Activated T-helper 2 cell treated with anti-CD3 and anti-CD28 coated beads, Interferon-gamma antibody, Interleukin-2, Interleukin-4, amounts not matched to agents 10 μg/mL and 5 μg/mL and 100 μg/mL, durations not matched to agents 14 hours and 24 hours and 36 hours (primary cell): Measurements from ENCODE around the gene ARID5B. TPM values are rescaled to one million over a fixed set of nuclear protein-coding genes. Genes with fewer than 3 reads are reported as not detected.

Source experiments
- DNase-seq: peaks from one replicate; pipeline ENCODE4 v3.0.0; 2021; ENCODE audit warnings: low spot score
- H3K27ac Mint-ChIP-seq: one replicate; pipeline ENCODE4 v1.8.0; 2021; ENCODE audit warnings: mixed read lengths
- H3K27me3 Mint-ChIP-seq: one replicate; pipeline ENCODE4 v1.8.0; 2021; ENCODE audit warnings: low read depth, mixed read lengths
- H3K36me3 Mint-ChIP-seq: one replicate; pipeline ENCODE4 v1.8.0; 2021; ENCODE audit warnings: low read depth, mixed read lengths
- H3K4me1 Mint-ChIP-seq: one replicate; pipeline ENCODE4 v1.8.0; 2021; ENCODE audit warnings: low read depth, mixed read lengths
- H3K4me3 Mint-ChIP-seq: one replicate; pipeline ENCODE4 v1.8.0; 2021; ENCODE audit warnings: low read depth, mild to moderate bottlenecking, moderate library complexity, mixed read lengths
- H3K9me3 Mint-ChIP-seq: one replicate; pipeline ENCODE4 v1.8.0; 2021; ENCODE audit warnings: mixed read lengths
- intact Hi-C: fragments of 100-400 bp; cut with micrococcal nuclease; formaldehyde crosslinking; loops from one replicate; pipeline ENCODE4 v1.15.1; 2023
- total RNA-seq: library from RNA; stranded (reverse); gene quantifications from 2 replicates; pipeline ENCODE4 v1.2.3, GENCODE V29; 2022

The ARID5B gene
- total RNA-seq, 1 donor from 2014 or later: 35.7 TPM

DNA sequence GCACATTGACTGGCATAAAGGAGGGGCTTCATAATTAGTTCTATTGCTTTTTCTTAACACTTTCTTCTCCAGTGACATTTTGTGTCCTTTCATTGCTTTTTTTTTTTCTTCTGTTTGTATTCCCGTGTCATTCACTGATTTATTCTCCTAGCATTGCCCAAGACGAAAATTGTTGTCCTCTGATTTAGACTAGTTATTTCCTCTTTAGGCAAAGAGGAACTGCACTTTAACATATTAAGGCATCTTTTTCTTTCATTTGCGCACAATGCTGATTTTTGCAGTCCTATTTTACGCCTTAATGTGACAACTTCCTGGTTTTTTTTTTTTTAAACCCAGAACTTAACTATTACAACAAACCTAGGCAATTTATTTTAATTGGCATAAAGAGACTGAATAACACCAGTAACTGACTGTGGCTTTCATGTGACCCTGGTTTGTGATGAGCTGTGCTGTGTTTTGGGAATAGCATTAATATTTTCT is 39.7 kb downstream of the ARID5B start:
- no peak overlapping the region for H3K4me3 Mint-ChIP-seq
- H3K27ac Mint-ChIP-seq: peak overlapping the region; percentile 47
- peaks cover 38% of the 10 kb centered on the region for H3K36me3 Mint-ChIP-seq
- H3K9me3 Mint-ChIP-seq: no peaks in the 10 kb centered on the region
- H3K27me3 Mint-ChIP-seq: no peaks in the 10 kb centered on the region
- peaks cover 69% of the 10 kb centered on the region for H3K4me1 Mint-ChIP-seq
- DNase-seq: no peak
- intact Hi-C loops: loop anchor here (5.0 kb wide), 2 partner anchors 441 to 871 kb away; no protein-coding TSS in a partner anchor

DNA sequence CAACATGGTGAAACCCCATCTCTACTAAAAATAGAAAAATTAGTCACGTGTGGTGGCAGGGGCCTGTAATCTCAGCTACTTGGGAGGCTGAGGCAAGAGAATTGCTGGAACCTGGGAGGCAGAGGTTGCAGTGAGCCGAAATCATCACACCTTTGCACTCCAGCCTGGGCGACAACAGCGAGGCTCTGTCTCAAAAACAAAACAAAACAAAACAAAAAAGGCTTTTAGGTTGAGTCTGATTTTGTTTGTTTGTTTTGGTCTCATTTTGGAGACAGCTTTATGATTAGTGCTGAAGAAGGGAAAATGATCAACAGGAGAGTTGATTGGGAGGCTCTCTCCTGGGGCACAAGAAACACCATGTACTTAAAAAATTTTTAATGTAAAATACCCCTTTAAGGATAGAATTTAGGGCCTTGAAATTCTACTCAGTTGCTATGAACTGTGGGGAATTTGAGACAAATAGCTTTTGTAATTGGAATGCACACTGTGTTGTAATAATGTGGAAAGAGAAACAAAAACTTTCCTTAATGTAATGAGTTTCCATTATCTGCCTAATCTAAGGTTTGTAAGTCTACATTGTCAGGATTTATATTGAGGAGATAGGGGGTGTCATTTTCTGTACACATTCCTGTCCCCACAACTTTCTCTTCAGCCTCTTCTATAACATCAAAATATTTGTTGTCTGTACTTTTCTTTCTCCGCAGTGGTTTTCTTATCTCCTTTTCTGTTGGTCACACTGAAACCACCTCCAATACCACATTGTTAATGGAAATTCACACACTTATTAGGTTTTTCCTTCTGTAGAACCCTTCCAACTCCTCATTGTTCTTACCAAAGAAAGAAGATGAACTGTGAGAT is 41.3 kb downstream of the ARID5B start:
- intact Hi-C loops: loop anchor here (1.0 to 5.0 kb wide), 14 partner anchors 22 to 913 kb away; no protein-coding TSS in a partner anchor
- no peaks in the 10 kb centered on the region for H3K27me3 Mint-ChIP-seq
- H3K27ac Mint-ChIP-seq: peak overlapping the region; percentile 93
- DNase-seq: no peak
- peak overlapping the region; percentile 47 for H3K4me3 Mint-ChIP-seq
- H3K9me3 Mint-ChIP-seq: no peaks in the 10 kb centered on the region
- H3K36me3 Mint-ChIP-seq: peaks cover 53% of the 10 kb centered on the region
- H3K4me1 Mint-ChIP-seq: peaks cover 57% of the 10 kb centered on the region

DNA sequence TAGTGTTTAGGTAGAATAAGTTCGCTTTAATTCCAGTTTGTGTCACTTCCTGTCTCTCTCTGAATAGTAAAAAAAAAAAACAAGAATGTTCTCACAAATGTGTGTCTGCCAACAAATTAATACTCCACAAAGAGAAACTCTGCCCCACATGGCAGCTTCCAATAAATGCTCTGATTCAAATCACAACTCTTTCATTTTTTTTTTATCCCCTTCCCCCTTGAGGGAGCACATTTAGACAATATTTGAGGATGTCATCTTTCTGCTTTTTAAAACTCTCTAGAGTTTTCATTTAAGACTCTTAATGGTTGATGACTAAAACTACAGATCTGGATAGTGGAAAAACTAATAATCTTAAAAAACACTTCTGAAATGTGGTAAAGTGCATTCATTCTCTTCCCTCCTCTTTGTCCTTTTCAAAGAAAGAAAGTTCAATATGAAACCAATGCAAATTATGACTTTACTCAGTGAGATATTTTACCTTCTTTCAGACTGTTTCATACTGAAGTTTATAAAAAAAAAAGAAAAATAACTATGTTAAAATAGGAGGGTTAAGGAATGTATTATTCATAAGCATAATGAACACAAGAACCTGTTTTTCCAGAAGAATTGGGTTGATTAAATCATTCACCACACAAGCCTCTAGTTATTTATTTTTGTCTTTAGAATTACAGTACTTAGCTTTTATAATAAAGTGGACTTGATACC is 42.3 kb downstream of the ARID5B start:
- intact Hi-C loops: loop anchor here (1.0 to 5.0 kb wide), 14 partner anchors 21 to 912 kb away; no protein-coding TSS in a partner anchor
- Mint-ChIP-seq H3K4me1 (peaks cover 47% of the 10 kb centered on the region), H3K4me3 (peak overlapping the region; percentile 47), H3K27me3 (no peaks in the 10 kb centered on the region), H3K27ac (peak overlapping the region; percentile 93), H3K9me3 (no peaks in the 10 kb centered on the region), H3K36me3 (peaks cover 63% of the 10 kb centered on the region)
- DNase-seq: no peak

DNA sequence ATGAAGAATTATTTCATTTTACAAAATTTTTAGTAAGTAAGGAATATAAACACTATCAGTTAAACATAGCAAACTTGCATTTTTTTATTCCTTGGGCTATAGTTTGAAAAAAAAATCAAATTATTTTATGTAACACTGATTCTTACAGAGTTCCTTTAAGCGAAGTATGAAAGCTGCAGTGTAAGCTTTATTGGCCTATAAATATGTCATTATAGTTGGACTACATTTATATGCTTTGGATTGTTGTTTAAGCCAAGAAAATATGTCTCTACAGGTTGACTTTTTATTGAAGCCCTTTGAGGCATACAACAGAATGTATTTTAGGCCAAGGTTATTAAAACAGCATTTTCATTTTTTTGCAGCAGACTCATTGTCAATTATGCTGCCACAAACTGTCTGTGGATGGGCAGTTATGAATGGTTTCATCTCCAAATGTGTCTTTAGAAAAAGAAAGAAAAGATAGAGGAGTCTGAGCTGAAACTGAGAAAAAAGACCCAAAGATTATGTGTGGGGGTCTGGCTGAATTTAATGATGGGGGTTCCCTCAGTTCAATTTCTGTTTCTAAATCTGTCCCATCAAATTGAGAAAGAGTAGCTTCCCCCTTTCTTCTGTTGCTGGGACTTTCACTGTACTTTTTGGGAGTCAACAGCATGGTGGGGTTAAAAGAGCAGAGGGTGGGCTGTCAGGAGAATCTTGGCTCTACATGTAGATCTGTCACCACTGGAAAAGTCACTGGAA is 43.1 kb downstream of the ARID5B start:
- Mint-ChIP-seq H3K36me3 (peaks cover 64% of the 10 kb centered on the region), H3K27ac (peak overlapping the region; percentile 82), H3K27me3 (no peaks in the 10 kb centered on the region), H3K4me3 (no peak overlapping the region), H3K9me3 (no peaks in the 10 kb centered on the region), H3K4me1 (peaks cover 39% of the 10 kb centered on the region)
- intact Hi-C loops: loop anchor here (5.0 kb wide), 2 partner anchors 438 to 868 kb away; no protein-coding TSS in a partner anchor
- DNase-seq: no peak

DNA sequence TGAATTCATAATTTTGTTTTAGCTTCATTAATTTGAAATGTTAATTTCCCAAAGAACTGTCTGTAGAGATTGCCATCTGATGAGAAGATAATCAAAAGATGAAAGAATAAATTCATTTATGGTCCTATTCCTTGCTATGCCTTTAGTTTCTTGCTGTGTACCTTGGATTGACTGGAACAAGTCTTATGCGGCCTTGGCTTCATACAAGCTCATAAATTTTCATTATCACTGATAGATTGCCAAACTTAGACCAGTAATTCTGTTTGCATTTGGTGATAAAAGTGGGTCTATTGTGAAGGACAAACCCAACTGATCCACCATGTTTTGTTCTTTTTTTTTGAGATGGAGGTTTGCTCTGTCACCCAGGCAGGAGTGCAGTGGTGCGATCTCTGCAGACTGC is 48.2 kb downstream of the ARID5B start:
- DNase-seq: no peak
- H3K36me3 Mint-ChIP-seq: peaks cover 71% of the 10 kb centered on the region
- no peak overlapping the region for H3K4me3 Mint-ChIP-seq
- peaks cover 21% of the 10 kb centered on the region for H3K4me1 Mint-ChIP-seq
- no peaks in the 10 kb centered on the region for H3K9me3 Mint-ChIP-seq
- no peak overlapping the region for H3K27ac Mint-ChIP-seq
- intact Hi-C loops: no loop called here
- no peaks in the 10 kb centered on the region for H3K27me3 Mint-ChIP-seq

DNA sequence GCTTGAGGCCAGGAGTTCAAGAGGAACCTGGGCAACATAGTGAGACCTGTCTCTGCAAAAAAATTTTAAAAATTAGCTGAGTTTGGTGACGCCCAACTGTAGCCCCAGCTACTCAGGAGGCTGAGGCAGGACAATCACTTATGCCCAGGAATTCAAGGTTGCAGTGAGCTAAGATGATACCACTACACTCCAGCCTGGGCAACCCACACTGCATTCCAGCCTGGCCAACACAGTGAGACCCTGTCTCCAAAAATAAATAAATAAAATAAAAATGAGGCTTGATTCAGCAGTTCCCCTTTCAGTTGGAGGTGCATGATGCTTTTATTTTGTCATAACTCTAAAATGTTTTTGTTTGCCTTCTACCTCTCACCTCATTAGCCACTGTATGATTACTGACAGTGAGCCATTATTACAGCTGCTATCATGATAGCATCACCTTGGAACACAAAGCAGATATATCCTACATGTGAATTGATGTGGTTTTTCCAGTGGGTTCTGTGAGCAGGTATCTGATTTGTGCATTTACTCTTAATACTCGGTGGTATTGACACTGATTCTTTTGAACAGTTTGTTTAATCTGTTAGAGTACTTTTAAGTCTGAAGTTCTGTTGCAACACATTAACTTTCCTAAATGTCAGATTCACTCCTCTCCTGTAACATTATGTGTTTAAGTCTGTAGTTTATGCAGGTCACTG is 49.1 kb downstream of the ARID5B start:
- H3K27me3 Mint-ChIP-seq: no peaks in the 10 kb centered on the region

DNA sequence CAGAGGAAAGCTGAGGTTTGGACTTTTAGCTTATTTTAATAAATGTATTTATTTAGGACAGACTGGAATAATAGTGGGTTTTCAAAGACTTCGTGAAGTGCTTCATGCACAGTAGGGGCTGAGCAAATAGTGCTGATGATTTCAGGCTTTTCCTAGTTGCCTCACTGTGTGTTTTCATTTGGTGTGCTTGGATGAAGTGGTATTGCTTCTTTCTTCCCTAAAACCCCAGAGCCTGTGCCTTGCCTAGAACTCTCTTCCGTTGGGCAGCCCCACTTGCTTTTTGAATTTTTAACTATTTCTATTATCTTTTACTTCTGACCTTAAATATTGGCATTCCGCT is 49.6 kb downstream of the ARID5B start:
- no peaks in the 10 kb centered on the region for H3K27me3 Mint-ChIP-seq
- H3K9me3 Mint-ChIP-seq: no peaks in the 10 kb centered on the region
- peaks cover 72% of the 10 kb centered on the region for H3K36me3 Mint-ChIP-seq
- H3K4me1 Mint-ChIP-seq: peaks cover 26% of the 10 kb centered on the region
- no peak overlapping the region for H3K4me3 Mint-ChIP-seq
- no peak for DNase-seq
- intact Hi-C loops: no loop called here
- H3K27ac Mint-ChIP-seq: no peak overlapping the region

More for the DNA sequence above, 49.1 kb downstream of the ARID5B start:
- no peaks in the 10 kb centered on the region for H3K9me3 Mint-ChIP-seq
- no peak for DNase-seq
- H3K4me1 Mint-ChIP-seq: peaks cover 23% of the 10 kb centered on the region
- no peak overlapping the region for H3K27ac Mint-ChIP-seq
- peaks cover 74% of the 10 kb centered on the region for H3K36me3 Mint-ChIP-seq
- intact Hi-C loops: no loop called here
- no peak overlapping the region for H3K4me3 Mint-ChIP-seq

DNA sequence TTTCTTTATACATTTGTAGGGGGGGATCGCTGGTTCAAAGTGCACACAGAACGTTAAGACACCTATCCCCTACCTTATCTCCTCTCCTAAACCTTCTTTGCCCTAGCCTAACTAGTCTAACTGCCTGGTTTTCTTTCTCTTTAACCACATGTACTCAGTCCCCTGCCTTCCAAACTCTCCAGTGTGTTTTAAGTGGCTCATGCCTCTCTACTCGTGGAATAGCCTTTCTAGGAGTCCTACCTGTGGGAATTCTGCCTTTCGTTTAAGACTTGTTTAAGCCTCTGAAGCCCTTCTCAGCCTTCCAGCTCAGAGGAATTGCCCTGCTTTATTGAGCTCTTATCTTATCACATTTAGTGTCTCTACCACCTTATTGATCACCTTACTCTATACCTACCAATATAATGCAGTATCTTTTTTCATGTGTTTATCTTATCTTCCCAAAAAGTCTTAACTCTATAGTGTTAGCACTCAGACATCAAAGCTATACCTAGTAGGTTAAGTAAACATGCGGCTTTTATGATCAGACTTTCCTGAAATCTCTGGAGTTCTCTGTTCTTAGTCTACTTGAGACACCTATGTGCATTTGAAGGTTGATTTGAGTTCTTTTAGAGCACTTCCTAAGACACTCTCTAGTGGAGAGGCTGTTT is 50.7 kb downstream of the ARID5B start:
- Mint-ChIP-seq H3K27me3 (no peaks in the 10 kb centered on the region), H3K9me3 (no peaks in the 10 kb centered on the region), H3K27ac (no peak overlapping the region), H3K4me3 (no peak overlapping the region), H3K36me3 (peaks cover 69% of the 10 kb centered on the region), H3K4me1 (peaks cover 34% of the 10 kb centered on the region)
- DNase-seq: no peak
- intact Hi-C loops: no loop called here

DNA sequence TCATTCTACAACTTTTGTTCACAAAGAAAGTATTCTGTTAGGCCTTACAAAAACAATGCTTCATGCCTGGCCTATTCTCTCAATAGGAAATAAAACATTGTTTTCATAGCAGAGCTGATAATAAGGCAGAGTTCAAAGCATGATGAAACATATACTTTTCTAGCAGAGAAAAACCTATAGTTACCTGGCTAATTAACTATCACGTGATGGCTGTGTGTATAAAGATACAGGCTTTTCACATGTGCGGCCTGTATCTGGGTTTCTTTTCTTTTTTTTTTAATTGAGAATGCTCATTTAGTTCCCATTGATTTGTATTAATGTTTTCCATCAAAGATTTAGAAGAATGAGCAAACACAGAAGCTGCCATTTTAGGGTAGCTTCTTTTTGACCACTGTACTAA is 51.7 kb downstream of the ARID5B start:
- Mint-ChIP-seq H3K4me1 (peaks cover 34% of the 10 kb centered on the region), H3K27ac (no peak overlapping the region), H3K36me3 (peaks cover 64% of the 10 kb centered on the region), H3K27me3 (no peaks in the 10 kb centered on the region), H3K9me3 (no peaks in the 10 kb centered on the region), H3K4me3 (no peak overlapping the region)
- no peak for DNase-seq
- intact Hi-C loops: no loop called here

DNA sequence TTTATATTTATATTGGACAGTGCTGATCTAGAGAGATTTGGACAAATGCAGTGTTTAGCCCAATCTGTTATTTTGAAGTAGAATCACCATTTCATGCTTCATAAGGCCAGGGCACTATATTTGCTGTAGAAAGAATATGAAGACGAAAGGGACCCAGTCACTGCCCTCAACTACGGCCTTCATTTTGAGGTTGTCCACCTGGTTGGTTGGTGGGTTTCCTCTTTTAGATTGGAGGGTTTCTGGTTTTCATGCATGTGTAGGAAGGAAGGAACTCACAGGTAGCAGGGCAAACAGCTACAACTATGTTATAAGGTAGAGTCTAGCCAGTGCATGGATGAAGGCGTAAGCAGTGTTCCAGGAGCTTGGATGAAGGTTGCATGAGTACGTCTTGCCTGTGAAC is 56.3 kb downstream of the ARID5B start:
- Mint-ChIP-seq H3K36me3 (peaks cover 53% of the 10 kb centered on the region), H3K9me3 (no peaks in the 10 kb centered on the region), H3K27ac (no peak overlapping the region), H3K4me1 (peaks cover 56% of the 10 kb centered on the region), H3K27me3 (no peaks in the 10 kb centered on the region), H3K4me3 (no peak overlapping the region)
- intact Hi-C loops: no loop called here
- DNase-seq: no peak

DNA sequence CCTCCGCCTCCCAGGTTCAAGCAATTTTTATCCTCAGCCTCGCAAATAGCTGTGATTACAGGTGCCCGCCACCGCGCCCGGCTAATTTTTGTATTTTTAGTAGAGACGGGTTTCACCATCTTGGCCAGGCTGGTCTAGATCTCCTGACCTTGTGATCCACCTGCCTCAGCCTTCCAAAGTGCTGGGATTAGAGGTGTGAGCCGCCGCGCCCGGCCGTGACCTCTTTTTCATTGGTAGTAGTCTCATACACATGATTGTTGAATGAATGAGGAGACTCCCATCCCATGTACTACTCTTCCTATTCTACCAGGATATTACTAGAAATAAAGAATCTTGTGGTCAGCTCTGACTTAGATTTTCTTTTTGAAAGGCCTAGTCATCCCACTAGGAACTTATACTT is 56.8 kb downstream of the ARID5B start:
- H3K4me1 Mint-ChIP-seq: peaks cover 60% of the 10 kb centered on the region
- no peak for DNase-seq
- no peaks in the 10 kb centered on the region for H3K9me3 Mint-ChIP-seq
- H3K36me3 Mint-ChIP-seq: peaks cover 56% of the 10 kb centered on the region
- intact Hi-C loops: no loop called here
- H3K4me3 Mint-ChIP-seq: no peak overlapping the region
- H3K27me3 Mint-ChIP-seq: no peaks in the 10 kb centered on the region
- H3K27ac Mint-ChIP-seq: no peak overlapping the region

DNA sequence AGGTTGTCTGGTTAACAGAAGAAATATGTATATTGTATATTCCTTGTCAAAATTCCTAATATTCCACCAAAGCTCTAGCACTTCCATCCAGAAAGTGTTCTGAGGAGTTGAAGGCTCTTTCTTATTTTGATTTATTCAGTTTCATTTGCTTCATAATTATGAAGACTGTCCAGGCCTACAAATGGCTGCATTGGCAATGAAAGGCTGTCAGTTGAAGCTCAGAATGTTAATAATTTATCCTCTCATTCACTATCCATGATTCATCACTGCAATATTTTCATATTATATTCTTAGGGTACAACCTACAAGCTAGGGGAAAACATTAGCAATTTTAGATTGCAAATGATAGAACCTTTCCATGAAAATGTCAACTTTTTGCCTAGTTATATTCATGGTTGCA is 57.3 kb downstream of the ARID5B start:
- Mint-ChIP-seq H3K9me3 (no peaks in the 10 kb centered on the region), H3K27me3 (no peaks in the 10 kb centered on the region), H3K36me3 (peaks cover 57% of the 10 kb centered on the region), H3K4me3 (no peak overlapping the region), H3K27ac (no peak overlapping the region), H3K4me1 (peaks cover 61% of the 10 kb centered on the region)
- intact Hi-C loops: no loop called here
- DNase-seq: no peak
